ENCODE results near the gene SLC27A2.
"Not testable (repeated sequence)": the region's sequence is repeated elsewhere in the genome, so short reads cannot be mapped to it uniquely, and the experiment has no call there.

SLC27A2 gene

GRCh38 chr15:50163719-50164410 is 18.1 kb upstream of the SLC27A2 start:
- no peak for DNase-seq (ENCODE audit: low spot score)

GRCh38 chr15:50164458-50164857 is 17.5 kb upstream of the SLC27A2 start:
- no peak for DNase-seq (ENCODE audit: low spot score)

- DNase-seq (ENCODE audit: low spot score): no peak
These were observed 15.8 kb upstream of the SLC27A2 start for GRCh38 chr15:50166216-50166615.

- DNase-seq (ENCODE audit: low spot score): no peak
These were observed 14.9 kb upstream of the SLC27A2 start for GRCh38 chr15:50167110-50167509.

- DNase-seq (ENCODE audit: low spot score): no peak
These were observed 13.6 kb upstream of the SLC27A2 start for GRCh38 chr15:50168379-50168778.

- no peak for DNase-seq (ENCODE audit: low spot score)
These were observed 13.1 kb upstream of the SLC27A2 start for GRCh38 chr15:50168783-50169411.

- not testable (repeated sequence) for DNase-seq (ENCODE audit: low spot score)
These were observed 9.6 kb upstream of the SLC27A2 start for GRCh38 chr15:50172360-50172895.

- DNase-seq (ENCODE audit: low spot score): no peak
These were observed 5.1 kb upstream of the SLC27A2 start for GRCh38 chr15:50176869-50177268.

GRCh38 chr15:50180091-50180490 is 1.9 kb upstream of the SLC27A2 start:
- no peak for DNase-seq (ENCODE audit: low spot score)

- no peak for DNase-seq (ENCODE audit: low spot score)
These were observed 1.4 kb upstream of the SLC27A2 start for GRCh38 chr15:50180582-50180981.

- DNase-seq (ENCODE audit: low spot score): no peak
These were observed 611 bp upstream of the SLC27A2 start for GRCh38 chr15:50181201-50181968.

GRCh38 chr15:50182219-50183013 is 420 bp downstream of the SLC27A2 start:
- DNase-seq (ENCODE audit: low spot score): no peak

GRCh38 chr15:50183112-50183794 is 1.3 kb downstream of the SLC27A2 start:
- no peak for DNase-seq (ENCODE audit: low spot score)

- no peak for DNase-seq (ENCODE audit: low spot score)
These were observed 3.0 kb downstream of the SLC27A2 start for GRCh38 chr15:50184863-50185504.

- no peak for DNase-seq (ENCODE audit: low spot score)
These were observed 4.1 kb downstream of the SLC27A2 start for GRCh38 chr15:50186090-50186489.

- no peak for DNase-seq (ENCODE audit: low spot score)
These were observed 4.8 kb downstream of the SLC27A2 start for GRCh38 chr15:50186752-50187151.

GRCh38 chr15:50187525-50187924 is 5.5 kb downstream of the SLC27A2 start:
- DNase-seq (ENCODE audit: low spot score): no peak

- no peak for DNase-seq (ENCODE audit: low spot score)
These were observed 6.0 kb downstream of the SLC27A2 start for GRCh38 chr15:50187997-50188396.

GRCh38 chr15:50188793-50189192 is 6.8 kb downstream of the SLC27A2 start:
- not testable (repeated sequence) for DNase-seq (ENCODE audit: low spot score)

- DNase-seq (ENCODE audit: low spot score): no peak
These were observed 7.6 kb downstream of the SLC27A2 start for GRCh38 chr15:50189633-50190032.

GRCh38 chr15:50190166-50190570 is 8.2 kb downstream of the SLC27A2 start:
- no peak for DNase-seq (ENCODE audit: low spot score)
